HG02973 (cell line): ENCODE results near the gene TTC39A.

Experiments used
- ATAC-seq: cut with Tn5 transposase; IDR thresholded peaks from one replicate; pipeline ENCODE4 v1.9.1; 2021; ENCODE audit warnings: moderate library complexity; ENCODE audit not compliant: unreplicated experiment

The TTC39A gene

DNA sequence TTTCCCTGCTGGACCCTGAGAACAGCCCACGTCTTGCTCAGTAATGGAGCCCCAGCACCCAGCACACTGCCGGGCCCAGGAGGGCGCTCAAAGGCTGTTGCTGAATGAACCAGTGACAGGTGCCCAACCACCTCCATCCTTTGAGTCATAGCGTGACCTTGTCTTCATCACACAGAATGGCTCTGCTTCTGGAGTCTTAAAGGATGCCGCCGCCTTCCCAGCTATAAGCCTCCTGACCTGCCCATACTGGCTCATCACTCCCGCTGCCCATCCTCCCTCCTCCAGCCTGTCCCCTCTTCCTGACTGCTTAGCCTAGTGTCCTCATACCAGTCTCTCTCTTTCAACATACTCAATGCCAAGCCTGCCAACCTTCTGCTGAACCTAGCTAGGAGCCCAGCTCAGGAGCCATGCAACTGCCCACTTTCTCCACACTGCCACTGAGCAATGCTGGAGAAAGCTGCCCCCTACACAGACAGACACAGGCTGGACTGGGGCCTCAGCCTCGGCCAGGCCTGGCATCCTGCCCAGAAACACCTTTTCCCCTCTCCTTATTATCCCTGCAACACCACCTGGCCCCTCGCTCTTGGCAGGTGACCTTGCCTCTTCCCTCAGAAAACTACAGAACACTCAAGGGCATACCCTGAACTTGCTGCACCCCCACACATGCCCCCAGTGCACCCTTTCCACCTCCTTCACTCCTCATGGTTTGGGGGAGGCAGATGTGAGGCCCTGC is 14.1 kb downstream of the TTC39A start:
- ATAC-seq = no peak

DNA sequence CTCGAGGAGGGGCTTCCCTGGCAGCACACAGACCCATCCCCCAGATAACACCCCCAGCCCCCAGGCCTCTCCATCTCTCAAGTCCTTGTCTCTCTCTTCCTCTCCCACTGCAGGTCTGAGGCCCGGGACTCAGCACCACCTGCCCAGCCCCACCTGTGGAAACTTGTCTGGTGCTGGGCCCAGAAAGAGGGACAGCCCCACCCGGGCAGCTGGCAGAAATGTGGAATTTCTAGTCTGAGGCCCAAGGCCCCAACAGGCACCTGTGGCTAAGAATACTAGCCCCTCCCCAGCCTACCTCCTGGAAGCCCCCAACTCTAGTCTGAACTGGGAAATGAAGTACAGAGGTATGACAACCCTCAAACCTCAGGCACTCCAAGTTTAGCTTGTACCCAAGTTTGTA is 15.4 kb downstream of the TTC39A start:
- no peak for ATAC-seq

DNA sequence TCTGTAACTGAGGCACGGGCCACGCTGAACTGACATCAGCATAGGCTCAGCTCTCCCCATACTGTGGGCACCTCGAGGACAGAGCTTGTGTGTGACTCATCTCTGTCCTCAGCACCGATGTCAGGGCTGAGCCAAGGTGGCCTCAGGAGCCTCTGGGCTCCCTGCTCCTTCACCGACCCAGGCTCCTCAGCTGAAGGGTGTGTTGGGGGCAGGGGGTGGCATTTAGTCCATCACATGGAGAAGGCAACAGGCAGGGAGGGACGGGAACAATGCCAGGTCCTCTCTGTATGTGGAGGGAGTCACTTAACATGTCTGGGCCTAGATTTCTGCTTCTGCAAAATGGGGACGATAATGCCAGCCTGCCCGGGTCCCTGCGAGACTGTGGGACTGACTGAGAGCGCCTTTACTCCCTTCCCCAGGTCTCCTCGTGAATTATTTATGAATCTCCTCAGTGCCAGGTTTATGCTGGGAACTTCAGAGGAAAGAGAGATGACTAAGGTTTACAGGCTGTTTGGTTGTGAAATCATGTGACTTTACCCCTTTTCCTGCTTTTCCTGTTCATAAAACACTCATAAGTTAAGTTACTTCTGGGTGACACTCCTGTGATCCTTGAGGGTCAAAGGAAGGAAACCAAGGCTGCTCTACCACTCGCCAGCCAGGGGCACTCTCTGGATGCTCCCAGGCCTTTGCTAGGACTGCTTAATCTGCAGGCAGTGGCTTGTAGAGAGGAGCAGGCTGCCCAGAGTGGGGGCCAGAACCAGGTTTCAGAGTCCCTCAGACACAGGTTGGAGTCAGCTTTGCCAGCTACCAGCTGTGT is 16.2 kb downstream of the TTC39A start:
- ATAC-seq = no peak

DNA sequence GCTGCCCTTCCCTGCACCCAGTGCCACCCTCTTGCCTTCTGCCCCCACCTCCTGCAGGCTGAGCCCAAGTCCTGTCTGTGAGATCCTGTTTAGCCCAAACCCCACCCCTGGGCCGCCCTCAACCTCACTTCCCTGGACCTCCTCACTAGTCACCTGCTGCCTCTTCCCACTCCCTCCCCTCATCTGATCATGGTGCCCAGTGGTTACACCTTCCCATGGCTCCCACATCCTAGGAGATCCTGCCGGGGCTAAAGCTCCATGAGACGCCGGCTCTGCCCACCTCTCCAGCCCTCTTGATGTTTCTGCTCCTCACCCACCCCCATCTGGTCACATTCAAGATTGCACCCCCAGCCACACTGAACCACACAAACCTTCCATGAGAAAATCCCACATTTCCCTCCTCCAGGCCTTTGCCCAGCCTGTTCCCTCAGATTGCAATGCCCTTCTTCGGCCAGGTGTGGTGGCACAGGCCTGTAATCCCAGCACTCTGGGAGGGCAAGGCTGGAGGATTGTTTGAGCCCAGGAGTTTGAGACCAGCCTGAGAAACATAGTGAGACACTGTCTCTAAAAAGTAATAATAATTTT is 17.0 kb downstream of the TTC39A start:
- no peak for ATAC-seq

DNA sequence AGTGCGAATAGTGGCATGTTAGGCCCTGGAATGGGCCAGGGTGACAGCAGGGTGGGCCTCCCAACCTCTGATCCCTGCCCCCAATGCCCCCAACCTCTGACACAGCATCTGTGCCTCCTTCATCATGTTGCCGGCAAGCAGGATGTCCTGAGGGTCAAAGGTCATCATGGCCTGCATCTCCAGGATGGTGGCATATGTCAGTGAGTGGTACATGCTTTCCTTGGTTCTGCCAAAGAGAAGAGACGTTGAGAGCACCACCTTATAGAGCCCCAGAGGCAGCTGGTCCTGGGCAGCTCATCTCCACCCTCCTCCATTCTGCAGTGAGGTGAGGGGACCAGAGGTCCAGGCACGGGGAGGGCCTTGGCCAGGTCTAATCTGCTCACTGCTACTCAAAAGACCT is 17.6 kb downstream of the TTC39A start:
- no peak for ATAC-seq

DNA sequence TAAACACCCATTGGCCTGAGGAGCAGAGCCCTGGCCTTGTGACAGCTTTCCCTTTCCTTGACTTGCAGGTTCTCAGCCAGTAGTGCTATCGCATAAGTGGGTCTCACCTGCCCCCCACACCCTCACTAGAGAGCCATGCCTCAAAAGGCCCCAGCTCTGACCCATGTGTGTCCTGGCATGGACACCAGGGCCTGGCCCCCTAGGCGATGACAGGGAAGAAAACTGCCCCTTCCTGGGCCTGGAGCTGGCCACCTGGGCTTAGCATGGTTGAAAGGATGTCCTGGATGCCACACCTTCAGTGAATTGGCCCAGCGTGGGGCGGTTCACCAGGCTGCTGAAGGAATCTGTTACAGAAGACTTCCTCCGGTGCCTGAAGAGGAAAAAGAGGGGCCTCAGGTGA is 18.5 kb downstream of the TTC39A start:
- ATAC-seq = no peak

DNA sequence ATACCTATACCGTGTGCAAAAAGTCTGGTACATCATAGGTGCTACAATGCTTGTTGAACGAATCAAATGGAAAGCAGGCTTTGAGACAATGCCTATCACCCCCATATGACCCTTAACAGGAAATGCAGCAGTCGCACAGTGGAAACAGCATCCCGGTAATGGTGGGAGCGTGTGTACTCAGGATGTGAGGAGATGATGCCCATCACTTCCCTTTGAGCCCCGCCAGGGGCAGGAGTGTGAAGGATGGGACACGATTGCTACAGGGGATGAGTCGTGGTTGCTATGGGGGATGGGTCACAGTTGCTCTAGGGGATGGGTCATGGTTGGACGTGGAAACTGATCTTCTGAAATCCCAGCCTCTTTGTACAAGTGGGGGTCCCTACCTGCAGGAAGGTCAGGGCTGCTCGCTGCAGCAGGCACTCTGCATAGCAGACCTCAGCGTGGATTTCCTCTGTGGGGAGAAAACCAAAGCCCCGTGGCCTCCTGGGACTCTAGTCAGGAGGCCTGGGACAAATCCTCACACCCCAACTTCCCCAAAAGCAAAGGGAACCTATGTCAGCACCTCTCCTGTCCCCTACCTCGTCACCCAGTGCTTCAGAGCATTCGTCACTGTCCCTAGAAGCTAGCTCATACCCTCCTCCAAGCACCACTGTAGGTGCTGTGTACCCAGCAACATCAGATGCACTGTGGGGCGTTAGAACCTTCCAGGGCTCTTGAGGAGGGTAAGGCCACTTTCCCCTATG is 19.3 kb downstream of the TTC39A start:
- ATAC-seq = no peak

DNA sequence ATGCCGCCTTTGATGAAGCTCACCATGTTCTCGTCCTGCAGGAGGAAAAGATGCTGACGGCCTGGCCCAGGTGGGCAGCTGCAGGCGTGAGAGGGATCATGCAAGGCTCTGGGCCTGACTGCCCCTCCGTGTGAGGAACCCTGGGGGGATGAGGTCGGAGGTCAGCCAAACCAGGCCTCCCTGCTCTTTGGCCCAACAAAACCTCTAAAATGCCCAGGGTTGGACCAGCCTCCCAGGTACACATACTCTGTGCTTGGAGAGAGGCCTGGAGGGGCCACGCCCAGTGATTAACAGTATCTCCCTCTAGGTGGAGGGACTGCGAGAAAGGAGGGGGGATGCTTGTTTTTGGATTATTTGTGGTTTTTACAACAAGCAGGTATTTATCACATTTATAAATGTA is 21.1 kb downstream of the TTC39A start:
- no peak for ATAC-seq

DNA sequence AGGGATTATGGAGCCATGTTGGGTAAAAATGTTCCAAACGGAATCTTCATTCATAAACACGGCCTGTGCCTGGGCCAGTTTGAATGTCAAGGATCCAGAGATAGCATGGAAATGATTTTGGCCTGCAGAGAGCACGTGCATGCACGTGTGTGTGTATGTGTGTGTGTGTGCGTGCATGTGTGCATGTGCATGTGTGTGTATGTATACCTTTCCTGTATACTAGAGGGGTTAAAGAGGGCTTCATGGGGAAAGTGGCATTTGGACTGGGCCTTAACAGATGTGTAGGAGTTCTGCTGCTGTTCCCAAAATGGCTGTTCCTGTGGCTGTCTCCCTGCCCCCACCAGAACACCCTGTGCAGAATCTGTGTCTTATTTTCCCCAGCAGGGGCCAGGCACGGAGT is 21.7 kb downstream of the TTC39A start:
- ATAC-seq = no peak

DNA sequence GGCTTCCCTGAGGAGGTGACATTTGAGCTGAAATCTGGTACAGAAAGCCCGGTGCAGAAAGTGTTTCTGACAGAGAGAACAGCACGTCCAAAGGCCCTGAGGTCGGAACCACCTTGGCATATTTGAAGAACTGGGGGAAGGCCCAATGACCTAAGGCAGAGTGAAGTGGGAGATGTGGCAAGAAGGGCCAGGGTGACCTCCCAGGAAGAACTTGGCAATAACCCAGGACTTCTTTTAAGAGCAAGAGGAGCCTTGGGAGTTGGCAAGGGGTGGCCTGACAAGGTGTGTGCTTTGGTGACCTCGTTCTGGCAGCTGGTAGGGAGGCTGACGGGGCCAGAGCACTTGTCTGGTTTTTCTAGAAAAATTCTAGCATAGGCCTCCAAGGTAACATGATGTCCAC is 23.4 kb downstream of the TTC39A start:
- ATAC-seq = no peak

DNA sequence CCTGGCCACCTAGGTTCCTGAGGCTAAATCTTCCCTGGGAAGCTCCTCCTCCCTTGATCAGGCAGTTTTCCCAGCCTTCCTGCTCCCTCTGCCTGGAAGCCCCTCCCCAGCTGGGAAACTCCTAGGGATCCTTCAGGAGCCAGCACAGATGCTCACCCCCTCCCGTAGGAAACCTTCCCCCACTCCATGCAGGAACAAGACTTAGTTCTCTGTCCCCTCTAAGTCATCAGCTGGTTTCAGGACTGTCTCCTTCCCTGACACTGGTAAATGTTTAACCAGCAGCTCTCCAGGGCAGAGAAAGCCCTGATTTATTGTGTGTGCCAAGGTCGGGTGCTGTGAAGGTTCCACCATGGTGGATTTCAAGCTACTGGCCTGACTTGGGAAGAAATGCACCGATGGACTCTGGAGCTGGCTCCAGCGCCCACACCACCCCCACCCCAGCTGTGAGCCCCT is 25.0 kb downstream of the TTC39A start:
- no peak for ATAC-seq

DNA sequence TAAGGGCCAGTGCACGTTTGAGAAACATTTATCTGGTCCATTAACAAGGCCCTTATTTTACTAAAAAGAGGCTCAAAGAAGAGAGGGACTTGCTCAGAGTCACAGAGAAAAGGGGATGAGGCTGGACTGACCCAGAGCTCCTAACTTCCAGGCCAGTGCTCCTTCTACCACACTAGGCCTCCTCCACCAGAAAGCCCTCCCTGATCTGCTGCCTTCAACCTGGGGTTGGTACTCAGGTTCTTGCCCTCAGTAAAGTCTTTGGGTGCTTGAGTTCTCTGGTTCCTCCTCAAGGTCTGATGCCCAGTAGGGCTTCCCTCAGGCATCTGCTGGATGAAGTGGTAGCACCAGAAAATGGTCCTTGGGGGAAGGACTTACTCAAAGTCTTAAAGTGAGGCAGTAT is 26.0 kb downstream of the TTC39A start:
- ATAC-seq = no peak

DNA sequence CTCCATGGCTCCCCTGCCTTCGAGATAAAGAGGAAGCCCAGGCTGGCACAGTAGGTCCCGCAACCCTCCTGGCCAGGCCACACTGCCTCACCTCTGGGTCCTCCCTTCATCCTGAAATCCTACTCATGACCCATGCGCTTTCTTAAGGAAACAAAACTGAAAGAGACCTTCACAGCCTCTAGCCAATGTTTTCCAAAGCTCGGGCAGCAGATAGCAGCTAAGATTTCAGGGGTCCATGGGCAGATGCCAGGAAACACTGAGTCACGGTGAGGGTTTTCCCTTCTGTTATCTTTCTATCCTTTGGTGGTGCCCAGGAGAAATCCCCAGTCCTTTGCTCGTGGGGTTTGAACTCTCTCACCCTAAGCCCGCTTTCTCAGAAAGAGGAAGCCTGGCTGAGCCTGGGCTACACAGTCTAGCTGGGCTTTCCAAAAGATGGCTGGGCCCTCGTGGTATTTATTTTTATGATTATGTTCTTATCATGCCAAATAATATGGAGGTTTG is 26.6 kb downstream of the TTC39A start:
- ATAC-seq = peak; percentile 37

DNA sequence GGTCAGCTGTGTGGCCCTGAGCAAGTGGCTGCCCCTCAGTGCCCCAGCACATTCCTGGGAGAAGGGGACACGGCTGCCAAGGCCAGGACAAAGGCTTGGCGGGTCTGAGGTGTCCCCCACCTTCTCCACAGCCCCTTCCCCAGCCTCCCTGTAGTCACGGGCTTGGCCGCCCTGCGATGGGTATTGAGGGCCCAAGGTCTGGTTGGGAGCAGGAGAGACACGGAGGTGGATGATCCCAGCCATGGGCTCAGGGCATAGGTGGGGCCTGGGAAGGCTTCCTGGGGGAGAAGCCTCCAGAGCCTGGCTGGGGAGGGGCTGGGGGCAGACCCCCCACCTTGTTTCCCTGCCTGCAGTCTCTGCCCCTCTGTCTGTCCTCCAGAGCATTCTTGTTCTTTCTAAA is 27.0 kb downstream of the TTC39A start:
- ATAC-seq = no peak

DNA sequence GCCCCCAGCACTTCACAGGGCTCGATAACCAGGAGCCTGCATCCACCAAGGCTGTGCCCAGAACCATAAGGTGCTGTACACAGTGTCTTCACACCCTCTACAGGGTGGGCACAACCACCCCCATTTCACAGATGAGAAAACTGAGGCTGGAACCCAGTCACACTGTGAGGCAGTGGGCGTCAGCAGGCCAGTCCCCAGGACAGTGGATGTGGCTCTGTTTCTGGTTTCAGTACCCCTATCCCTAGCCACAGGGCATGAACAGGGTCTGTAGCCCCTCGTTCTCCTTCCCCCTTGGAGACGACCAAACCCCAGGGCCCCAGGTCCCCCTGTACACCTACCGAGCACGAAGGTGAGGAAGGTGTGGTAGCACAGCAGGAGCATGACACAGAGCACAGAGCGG is 27.6 kb downstream of the TTC39A start:
- no peak for ATAC-seq

DNA sequence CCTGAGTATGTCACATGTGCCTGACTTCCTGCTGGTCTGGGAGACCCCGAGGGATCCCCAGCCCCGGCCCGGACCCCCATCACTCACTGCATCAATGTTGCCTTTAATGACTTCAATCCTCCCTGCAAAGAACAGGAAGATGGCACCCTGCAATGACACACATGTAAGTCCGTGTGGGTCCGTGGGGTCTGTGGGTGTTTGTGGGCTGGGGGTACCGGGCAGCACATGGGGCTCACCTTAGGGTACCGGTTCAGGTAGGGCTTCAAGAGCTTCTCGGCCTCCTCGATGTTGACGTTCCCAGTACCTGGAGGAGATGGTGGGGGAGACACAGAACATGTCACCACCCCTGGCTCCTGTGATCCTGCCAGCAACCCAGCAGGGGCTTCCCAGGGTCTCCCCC is 28.1 kb downstream of the TTC39A start:
- no peak for ATAC-seq

DNA sequence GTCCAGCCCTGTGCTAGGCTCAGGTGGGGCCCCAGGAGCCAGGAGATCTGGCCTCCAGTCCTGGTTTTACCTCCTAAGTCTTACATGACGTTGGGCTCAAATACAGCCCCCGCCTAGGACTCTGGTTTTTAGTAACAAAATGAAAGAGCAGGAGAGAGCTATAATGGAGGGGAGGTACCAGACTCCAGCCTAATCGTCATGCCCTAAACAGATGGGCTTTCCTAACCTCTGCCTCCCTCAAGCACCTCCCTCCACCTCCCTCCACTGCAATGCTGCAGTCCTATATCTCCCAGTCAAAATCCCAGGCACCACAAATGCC is 28.6 kb downstream of the TTC39A start:
- ATAC-seq = no peak

DNA sequence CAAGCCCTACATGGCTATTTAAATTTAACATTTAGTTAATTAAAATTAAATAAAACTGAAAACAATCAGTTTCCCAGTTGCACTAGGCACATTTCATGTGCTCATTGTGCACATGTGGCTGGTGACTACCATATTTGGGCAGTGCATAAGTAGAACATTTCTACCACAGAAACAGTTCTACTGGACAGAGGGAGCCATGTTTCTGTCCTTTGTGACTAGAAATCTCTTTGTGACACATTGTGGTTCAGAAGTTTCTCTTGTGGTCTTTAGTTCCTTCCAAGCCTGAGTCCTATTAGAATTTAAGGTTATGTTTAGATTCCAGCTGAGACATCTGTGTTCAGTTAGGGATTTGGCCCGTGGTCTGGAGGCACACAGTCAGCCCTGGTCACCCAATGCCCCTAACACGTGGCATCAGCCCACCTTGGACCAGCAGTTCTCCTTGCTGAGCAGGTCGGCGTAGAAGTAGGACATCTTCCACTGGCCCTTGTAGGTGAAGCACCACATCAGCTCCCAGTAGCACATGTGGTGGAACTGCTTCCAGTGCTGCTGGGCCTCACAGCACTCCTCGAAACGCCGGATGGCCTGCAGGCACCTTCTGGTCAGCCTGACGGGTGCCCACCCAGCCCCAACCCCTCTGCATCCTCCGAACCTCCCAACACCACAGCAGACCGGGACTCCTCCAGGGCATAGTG is 29.1 kb downstream of the TTC39A start:
- ATAC-seq = no peak

DNA sequence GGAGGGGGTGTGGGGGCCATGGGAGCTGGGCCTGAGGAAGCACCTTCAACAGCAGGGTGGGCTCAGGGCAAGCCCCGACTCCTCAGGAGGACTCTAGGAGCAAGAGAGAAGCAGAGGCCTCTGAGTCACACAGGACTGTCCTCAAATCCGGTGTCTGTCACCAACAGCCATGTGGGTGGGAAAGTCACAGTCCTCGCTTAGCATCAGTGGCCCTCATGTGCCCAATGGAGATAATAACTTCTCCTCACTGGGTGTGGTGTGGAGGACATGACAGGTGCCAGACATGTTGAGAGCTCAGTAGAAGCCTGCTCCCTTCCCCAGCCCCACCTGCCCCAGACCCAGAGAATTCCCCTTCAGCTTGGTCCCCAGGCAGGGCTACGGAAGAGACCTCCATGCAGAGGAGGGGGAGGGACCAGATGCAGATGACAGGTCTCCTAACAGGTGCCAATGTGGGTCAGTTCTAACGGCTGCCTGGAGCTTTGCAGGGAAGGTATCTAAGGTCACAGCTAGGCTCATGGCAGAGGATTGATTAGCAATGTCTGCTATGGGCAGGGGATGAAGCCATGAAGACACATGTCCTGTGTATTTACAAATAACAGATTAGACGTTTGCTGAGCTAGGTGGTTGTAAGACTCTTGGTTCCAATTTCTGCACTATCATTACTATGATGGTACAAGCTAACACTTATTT is 30.2 kb downstream of the TTC39A start:
- no peak for ATAC-seq

DNA sequence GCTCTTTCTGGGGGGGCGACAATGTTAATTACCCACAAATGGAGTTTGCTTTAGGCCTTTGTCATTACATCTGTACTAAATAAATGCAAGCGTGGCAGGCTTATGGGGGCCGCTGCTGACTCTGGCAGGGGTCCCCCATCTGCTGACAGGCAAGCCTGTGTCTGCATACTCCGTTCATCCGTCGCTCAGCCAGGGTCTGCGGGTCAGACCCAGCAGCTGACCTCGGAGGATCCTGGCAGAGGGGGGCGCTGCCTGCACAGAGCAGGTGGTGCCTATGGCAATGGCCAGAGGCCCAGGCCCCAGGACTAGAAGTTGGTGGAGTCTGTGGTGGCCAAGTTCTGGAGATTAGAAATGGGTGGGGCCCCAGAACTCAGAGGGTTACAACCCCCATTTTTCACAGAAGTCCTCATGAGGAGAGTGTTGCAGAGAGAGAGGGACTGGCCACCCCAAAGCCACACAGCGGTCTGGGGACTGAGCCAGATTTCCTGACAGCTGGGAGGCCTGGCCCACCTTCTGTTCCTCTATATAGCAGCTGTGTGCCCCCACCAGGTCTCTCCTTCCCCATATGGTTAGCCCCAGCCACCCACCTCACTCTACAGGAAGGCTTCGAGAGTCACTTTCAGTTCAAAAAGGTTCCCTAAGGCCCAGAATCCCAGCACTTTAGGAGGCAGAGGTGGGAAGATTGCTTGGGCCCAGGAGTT is 31.0 kb downstream of the TTC39A start:
- no peak for ATAC-seq
